NCI-H187 treated with DMSO at 0.1 percent for 48 hours (cell line): ENCODE results near the gene POLR2C.

Source experiments
- DNase-seq: peaks from one replicate; lab custom pipeline; 2025; lab: John Stamatoyannopoulos, UW

POLR2C gene

DNA sequence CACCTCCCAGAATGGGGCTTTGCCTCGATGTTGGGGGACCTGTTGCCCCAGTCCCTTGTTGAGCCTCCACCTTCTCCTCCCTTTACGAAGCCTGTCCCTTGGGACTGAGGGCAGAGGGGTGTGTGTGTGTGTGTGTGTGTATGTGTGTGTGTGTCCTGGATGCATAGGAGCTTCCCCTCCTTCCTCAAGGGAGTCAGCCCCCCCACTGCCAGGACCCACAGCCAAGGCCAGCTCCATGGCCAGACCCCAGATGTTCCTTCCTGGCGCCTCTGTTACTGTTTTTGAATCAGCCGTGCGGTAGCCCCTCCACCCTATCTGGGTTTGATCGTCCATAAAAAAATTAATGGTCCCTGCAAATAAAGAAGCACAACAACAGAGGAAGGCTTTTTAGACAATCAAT is 41.5 kb downstream of the POLR2C start:
- no peak for DNase-seq

DNA sequence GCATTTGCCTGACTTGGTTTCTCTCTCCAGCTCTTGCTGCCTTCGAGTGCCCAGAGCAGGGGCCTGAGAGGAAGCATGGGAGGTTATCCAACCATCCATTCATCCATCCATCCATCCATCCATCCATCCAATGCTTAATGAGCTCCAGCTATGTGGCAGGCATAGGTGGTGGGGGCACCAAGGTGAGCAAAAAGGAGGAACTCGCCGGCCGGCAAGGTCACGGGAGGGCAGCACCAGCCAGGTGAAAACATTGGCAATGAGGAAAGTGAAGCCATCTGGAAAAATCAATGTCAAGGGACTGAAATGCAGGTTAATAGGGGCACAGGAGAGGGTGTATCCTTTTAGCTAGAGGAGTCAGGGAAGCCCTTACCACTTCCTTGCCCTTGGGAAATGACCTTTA is 42.0 kb downstream of the POLR2C start:
- DNase-seq = no peak

DNA sequence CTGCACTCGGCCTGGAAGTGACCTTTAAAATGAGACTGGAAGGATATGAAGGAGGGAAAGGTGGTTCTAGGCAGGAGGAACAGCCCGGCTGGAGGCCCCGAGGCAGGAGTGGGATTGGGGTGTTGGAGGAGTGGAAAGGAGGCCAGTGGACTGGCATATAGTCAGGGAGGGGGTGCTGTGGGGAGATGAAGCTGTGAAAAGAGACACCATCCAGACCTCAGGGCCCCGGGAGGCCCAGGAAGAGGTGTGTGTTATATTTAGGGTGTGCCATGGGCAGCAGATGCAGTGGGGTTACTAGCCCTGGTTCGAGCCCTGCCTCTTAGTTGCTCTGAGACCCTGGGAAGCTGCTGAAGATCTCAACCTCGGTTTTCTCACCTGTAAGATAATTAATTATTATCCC is 42.7 kb downstream of the POLR2C start:
- no peak for DNase-seq

- no peak for DNase-seq
Measured at GRCh38 chr16:57507136-57508034, 44.9 kb downstream of the POLR2C start.

DNA sequence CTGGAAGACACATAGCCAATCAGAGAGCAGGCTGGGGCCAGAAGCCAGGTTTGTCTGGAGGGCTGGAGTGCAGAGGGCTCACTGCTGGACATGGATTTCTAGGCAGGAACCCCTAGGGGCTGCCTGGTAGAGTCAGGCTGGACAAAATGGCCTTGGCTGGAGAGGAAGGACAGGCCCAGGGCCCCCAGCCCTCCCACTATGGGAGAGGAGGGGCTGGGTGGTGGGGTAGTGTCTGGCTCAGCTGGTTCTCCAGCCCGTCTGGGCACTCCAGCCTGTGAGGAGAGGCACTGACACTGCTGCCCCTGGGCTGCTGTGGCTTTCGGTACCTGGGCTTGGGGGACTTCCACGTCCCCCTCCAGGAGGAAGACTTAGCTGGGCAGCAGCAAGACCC is 45.6 kb downstream of the POLR2C start:
- no peak for DNase-seq

DNA sequence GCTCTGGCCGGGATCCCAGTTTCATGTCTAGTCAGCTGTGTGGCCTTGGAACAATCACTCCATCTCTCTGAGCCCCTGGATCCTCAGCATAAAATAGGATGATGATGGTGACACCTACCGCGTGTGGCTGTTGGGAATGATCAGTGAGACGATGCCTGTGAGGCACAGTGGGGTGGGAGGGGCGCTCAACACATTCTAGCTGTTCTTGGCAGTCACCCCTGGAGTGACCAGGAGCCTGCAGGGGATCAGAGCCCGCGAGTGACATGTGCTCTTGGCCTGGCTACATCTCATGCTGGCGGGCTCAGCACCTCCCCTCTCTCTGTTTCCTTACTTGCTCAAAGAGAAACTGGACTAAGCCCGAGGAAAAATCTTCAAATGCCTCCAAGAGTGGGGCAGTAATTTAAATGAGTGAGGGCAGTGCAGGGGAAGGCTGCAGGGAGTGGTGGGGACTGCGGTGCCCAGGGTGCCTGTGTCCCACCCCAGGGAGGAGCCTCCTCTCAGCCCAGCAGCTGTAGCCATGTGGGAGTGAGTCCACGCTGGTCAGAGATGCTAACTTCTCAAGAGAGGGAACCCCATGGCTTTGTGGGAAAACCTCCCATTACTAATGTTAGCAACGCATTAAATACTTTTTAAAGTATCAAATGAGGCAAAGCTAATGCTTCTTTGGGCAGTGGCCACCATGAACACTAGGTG is 46.9 kb downstream of the POLR2C start:
- no peak for DNase-seq

DNA sequence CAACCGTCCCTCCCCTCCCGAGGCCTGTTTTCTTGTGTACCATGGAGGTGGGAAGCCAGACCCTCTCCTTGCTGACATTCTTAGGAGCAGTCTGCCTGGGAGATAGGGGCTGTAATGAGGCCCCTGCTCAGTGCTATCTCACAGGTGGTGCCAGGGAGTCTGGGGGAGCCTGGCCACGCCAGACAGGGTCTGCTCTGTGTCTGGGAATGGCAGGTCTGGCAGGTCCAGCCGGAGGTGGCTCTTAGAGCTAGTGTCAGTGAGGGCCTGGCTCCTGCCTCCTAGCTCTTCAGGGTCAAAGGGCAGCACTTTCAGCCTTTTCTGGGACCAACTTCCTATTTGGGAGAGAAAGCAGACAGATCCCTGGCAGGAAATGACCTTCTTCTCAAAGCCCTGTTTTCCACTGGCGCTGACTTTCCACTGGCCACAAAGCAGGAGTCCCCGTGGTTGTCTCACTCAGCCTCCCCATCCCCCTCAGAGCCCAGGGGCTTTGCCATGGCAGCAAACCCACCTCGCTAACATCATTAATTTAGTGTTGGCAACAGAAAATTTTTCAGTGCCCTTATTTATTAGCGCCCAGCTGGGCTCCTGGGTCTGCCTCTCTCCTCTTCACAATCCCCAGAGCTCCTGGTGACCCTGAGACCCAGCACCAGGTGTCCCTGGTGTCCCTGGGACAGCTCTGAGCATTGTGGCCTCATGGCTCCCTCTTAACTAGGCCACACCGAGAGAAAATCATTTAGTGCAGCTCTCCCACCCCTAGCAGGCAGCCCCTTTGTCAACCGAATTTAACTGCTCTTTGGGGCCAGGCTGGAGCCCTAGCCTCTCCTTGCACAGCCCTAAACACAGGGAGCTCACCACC is 47.8 kb downstream of the POLR2C start:
- no peak for DNase-seq

DNA sequence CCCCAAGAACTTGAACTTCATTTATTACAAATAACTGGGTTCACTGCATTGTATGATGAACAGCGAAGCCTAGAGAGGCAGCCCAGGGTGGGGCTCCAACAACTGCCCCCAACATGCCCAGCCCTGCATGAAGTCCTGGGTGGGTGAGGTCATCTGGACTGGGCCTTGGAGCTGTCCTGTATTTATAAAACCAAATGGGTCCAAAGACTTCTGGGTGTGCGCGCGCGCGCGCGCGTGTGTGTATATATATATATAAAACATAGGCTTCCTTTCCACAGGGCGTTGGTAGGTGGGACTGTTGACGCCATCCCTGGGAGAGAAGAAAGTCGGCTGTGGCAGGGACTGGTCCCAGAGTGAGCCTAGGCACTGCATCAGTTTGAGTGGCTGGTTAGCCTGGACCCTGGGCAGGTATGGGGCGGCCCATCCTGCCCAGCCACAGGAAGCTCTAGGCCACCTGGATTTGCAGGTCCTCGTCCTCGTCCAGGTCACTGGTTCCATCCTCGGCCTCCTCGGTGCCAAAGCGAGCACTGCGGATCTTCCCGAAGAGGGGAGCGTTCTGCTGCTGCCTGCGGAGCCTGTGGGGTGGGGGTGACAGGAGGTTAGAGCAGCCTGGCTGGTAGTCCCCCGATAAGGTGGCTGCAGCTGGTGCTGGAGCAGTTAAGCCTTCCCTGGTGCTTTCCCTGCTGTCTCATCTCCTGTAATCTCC is 50.0 kb downstream of the POLR2C start:
- DNase-seq = no peak

DNA sequence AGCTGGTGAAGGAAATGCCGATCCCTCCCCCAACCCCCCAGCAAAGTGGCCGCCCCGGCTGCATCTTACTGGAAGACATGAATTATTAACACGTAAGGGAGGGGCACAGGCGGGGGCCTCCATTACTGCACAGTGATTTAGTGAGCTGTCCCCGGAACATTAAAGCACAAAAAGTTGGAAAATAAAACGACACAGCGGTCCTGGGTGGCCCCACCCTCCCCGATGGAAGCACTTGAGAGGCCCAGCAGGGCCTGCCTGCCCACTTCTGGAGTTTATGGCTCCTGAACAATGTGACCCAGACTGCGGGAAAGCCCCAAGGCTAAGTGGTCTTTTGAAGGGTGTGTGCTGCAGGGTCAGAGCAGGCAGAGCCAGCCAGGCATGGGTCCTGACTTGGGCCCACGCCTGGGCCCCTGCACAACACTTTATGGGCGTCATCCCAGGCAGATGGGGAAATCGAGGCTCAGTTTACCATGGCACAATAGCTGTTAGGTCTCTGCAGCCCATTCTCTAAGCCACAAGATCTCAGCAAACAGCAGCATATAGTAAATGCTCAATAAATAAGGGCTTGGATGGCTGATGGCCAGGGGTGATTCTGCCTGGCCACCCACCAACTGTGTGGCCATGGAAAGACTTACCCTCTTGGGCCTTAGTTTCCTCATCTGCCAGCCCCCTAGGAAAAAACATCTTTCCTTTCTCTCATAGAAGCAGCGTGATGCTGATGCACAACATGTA is 51.1 kb downstream of the POLR2C start:
- no peak for DNase-seq

DNA sequence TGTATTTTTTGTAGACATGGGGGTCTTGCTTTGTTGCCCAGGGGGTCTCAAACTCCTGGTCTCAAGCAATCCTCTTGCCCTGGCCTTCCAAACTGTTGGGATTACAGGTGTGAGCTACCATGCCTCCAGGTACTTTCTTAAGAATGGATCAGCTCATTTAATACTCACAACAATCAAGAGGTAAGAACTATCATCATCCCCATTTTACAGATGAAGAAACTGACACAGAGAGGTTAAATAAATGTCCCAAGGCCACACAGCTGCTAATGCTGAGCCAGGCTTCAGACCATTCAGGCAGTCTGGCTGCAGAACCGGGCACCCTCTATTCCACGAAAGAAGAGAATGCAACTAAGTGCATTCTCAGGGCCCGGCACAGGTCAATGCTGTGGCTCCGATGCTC is 51.9 kb downstream of the POLR2C start:
- DNase-seq = no peak

- no peak for DNase-seq
Measured at GRCh38 chr16:57514791-57515600, 52.5 kb downstream of the POLR2C start.

GRCh38 chr16:57516176-57516725 is 53.8 kb downstream of the POLR2C start:
- DNase-seq = no peak

- DNase-seq = no peak
Measured at GRCh38 chr16:57516773-57517172, 54.3 kb downstream of the POLR2C start.

- no peak for DNase-seq
Measured at GRCh38 chr16:57517397-57518367, 55.2 kb downstream of the POLR2C start.

DNA sequence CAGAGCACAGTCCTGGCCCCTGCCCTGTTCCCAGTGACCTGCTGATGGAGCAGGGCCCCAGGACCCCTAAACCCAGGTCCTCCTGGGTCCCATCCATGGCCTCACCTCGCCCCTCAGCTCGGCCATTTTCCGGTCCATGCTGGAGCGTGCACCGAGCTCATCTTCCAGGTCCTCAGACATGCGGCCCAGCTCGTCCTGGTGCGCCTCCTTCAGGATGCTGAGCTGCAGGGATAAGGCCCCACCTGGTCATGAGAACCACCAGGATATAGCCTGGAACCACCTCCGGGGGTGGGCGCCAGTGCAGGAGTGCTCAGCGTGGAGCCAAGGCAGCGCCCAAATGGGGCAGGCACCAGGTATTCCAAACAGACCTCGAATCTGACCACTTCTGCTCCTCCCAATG is 56.0 kb downstream of the POLR2C start:
- no peak for DNase-seq

GRCh38 chr16:57518922-57519321 is 56.4 kb downstream of the POLR2C start:
- DNase-seq = no peak

DNA sequence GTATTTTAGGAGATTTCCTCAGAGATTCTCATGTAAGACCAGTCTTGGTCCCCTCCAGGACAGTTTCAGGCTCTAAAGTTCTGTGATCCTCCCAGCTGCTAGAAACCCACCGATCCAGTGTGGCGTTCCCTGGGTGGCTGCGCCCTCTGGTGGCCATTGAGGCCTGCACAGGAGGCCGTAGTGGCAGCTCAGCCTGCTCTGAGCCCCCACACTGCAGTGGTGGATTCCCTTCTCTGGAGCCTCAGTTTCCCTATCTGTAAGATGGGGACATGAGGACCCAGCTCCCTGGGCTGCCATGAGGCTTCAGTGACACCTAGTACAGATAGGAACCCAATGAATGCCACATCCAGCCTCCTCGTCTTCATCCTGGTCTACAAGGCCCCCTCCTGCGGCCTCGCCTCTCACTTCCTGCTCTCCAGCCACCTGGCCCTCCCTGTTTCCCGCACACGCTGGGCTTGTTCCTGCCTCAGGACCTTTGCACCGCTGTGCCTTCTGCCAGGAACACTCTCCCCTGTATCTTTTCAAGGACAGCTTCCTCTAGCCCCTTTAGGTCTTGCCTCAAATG is 57.4 kb downstream of the POLR2C start:
- no peak for DNase-seq
